Measurements from ENCODE around the gene SHISA8.

GRCh38 chr22:41943661-41944209 is 28.9 kb upstream of the SHISA8 start:
- no peak for TF ChIP-seq CTCF (conservative IDR thresholded peaks at IDR 0.05)
- TF ChIP-seq EZH2 (IDR thresholded peaks at IDR 0.05; ENCODE audit: low read depth), result no peak

Measured in PC-9 (cell line).